Peyer's patch (tissue), 4 donors: ENCODE data around the gene TUBB1.

Experiments used
- CTCF ChIP-seq, 6 experiments: fragments of 450-650 bp in 4 of 6; fragments of 200-600 bp in 2 of 6; sonication (generic) in 1 of 6; IDR thresholded peaks; one replicate each; pipeline ENCODE4 v1.5.1; 2017 to 2019; ENCODE audit warnings: antibody characterized with exemption in 6 of 6, mild to moderate bottlenecking in 3 of 6, moderate library complexity in 1 of 6
- POLR2A ChIP-seq, 2 donors: fragments of 450-650 bp; IDR thresholded peaks; one replicate each; pipeline ENCODE4 v1.5.1; 2017; ENCODE audit warnings: antibody characterized with exemption in 2 of 2, mild to moderate bottlenecking in 2 of 2, moderate library complexity in 2 of 2

- TF ChIP-seq CTCF (IDR thresholded peaks at IDR 0.05) = no peak
- TF ChIP-seq POLR2A (IDR thresholded peaks at IDR 0.05) = no peak
Measured at GRCh38 chr20:59063358-59064213, 44.4 kb downstream of the TUBB1 start.
